HG02884 (cell line): Measurements from ENCODE around the gene CREB3.

Source experiments
- ATAC-seq: cut with Tn5 transposase; IDR thresholded peaks from one replicate; pipeline ENCODE4 v1.9.1; 2021; ENCODE audit warnings: mild to moderate bottlenecking, moderate library complexity; ENCODE audit not compliant: unreplicated experiment

Gene CREB3

GRCh38 chr9:35771943-35772342 lies 39.5 kb downstream of the CREB3 start:
- no peak for ATAC-seq

- no peak for ATAC-seq
Measured at GRCh38 chr9:35774907-35775635, 42.6 kb downstream of the CREB3 start.

- ATAC-seq = no peak
Measured at GRCh38 chr9:35776018-35776417, 43.6 kb downstream of the CREB3 start.

GRCh38 chr9:35778496-35778895 lies 46.0 kb downstream of the CREB3 start:
- no peak for ATAC-seq

- ATAC-seq = no peak
Measured at GRCh38 chr9:35781066-35781465, 48.6 kb downstream of the CREB3 start.

GRCh38 chr9:35783418-35783817 lies 51.0 kb downstream of the CREB3 start:
- no peak for ATAC-seq
